Stimulated activated CD8-positive, alpha-beta memory T cell treated with anti-CD3 and anti-CD28 coated beads, Interleukin-12 subunit alpha, Interleukin-12 subunit beta, amount 100 ng/mL, for 4 hours (primary cell): ENCODE data around the gene IQSEC3.
"Not testable (repeated sequence)": the region's sequence is repeated elsewhere in the genome, so short reads cannot be mapped to it uniquely, and the experiment has no call there.

ENCODE experiments used
- DNase-seq: peaks from one replicate; pipeline ENCODE4 v3.0.0-alpha.2; 2020; ENCODE audit warnings: low read depth

The IQSEC3 gene

GRCh38 chr12:52902-53734 is 13.4 kb upstream of the IQSEC3 start:
- DNase-seq: not testable (repeated sequence)

GRCh38 chr12:53735-54730 is 12.5 kb upstream of the IQSEC3 start:
- no peak for DNase-seq

GRCh38 chr12:54750-55535 is 11.6 kb upstream of the IQSEC3 start:
- DNase-seq: no peak

GRCh38 chr12:56683-57346 is 9.8 kb upstream of the IQSEC3 start:
- DNase-seq: no peak

GRCh38 chr12:57539-57938 is 9.0 kb upstream of the IQSEC3 start:
- DNase-seq: no peak

GRCh38 chr12:58832-59231 is 7.7 kb upstream of the IQSEC3 start:
- DNase-seq: no peak

GRCh38 chr12:61845-62244 is 4.7 kb upstream of the IQSEC3 start:
- not testable (repeated sequence) for DNase-seq

GRCh38 chr12:65491-66063 is 990 bp upstream of the IQSEC3 start:
- not testable (repeated sequence) for DNase-seq

GRCh38 chr12:66782-67504 is 376 bp downstream of the IQSEC3 start:
- not testable (repeated sequence) for DNase-seq

- not testable (repeated sequence) for DNase-seq
Measured at GRCh38 chr12:69677-70076, 3.1 kb downstream of the IQSEC3 start.

- DNase-seq: not testable (repeated sequence)
Measured at GRCh38 chr12:70541-70940, 4.0 kb downstream of the IQSEC3 start.

GRCh38 chr12:72018-72417 is 5.5 kb downstream of the IQSEC3 start:
- not testable (repeated sequence) for DNase-seq

GRCh38 chr12:74420-75190 is 8.0 kb downstream of the IQSEC3 start:
- not testable (repeated sequence) for DNase-seq

GRCh38 chr12:75541-75940 is 9.0 kb downstream of the IQSEC3 start:
- not testable (repeated sequence) for DNase-seq

- not testable (repeated sequence) for DNase-seq
Measured at GRCh38 chr12:76102-76501, 9.5 kb downstream of the IQSEC3 start.

- DNase-seq: not testable (repeated sequence)
Measured at GRCh38 chr12:76551-76950, 10.0 kb downstream of the IQSEC3 start.

GRCh38 chr12:77101-77719 is 10.6 kb downstream of the IQSEC3 start:
- DNase-seq: not testable (repeated sequence)

- peak; percentile 34 for DNase-seq
Measured at GRCh38 chr12:77769-78383, 11.3 kb downstream of the IQSEC3 start.

- DNase-seq: no peak
Measured at GRCh38 chr12:78981-79380, 12.4 kb downstream of the IQSEC3 start.
